PFSK-1 (cell line): ENCODE measurements around the gene SFRP4.

ENCODE experiments used
- POLR2AphosphoS5 ChIP-seq: IDR thresholded peaks from 2 replicates; pipeline ENCODE4 v1.6.1; 2012; ENCODE audit warnings: low read depth, mild to moderate bottlenecking, control low read depth, low read length, moderate library complexity
- SIN3A ChIP-seq: IDR thresholded peaks from 2 replicates; pipeline ENCODE4 v1.6.1; 2012; ENCODE audit warnings: mild to moderate bottlenecking, low read length, moderate library complexity, borderline replicate concordance; ENCODE audit not compliant: insufficient read depth
- TF ChIP-seq, protein P1 (sequence below), 2 experiments: IDR thresholded peaks; 2 replicates each; pipeline versions ENCODE4 v1.6.1 to v1.8.0; 2011 to 2012; ENCODE audit warnings: low read depth in 2 of 2, low read length in 2 of 2, control low read depth in 1 of 2, inconsistent platforms in 1 of 2, mild to moderate bottlenecking in 1 of 2, moderate library complexity in 1 of 2; ENCODE audit not compliant: insufficient read depth in 1 of 2

DNA sequence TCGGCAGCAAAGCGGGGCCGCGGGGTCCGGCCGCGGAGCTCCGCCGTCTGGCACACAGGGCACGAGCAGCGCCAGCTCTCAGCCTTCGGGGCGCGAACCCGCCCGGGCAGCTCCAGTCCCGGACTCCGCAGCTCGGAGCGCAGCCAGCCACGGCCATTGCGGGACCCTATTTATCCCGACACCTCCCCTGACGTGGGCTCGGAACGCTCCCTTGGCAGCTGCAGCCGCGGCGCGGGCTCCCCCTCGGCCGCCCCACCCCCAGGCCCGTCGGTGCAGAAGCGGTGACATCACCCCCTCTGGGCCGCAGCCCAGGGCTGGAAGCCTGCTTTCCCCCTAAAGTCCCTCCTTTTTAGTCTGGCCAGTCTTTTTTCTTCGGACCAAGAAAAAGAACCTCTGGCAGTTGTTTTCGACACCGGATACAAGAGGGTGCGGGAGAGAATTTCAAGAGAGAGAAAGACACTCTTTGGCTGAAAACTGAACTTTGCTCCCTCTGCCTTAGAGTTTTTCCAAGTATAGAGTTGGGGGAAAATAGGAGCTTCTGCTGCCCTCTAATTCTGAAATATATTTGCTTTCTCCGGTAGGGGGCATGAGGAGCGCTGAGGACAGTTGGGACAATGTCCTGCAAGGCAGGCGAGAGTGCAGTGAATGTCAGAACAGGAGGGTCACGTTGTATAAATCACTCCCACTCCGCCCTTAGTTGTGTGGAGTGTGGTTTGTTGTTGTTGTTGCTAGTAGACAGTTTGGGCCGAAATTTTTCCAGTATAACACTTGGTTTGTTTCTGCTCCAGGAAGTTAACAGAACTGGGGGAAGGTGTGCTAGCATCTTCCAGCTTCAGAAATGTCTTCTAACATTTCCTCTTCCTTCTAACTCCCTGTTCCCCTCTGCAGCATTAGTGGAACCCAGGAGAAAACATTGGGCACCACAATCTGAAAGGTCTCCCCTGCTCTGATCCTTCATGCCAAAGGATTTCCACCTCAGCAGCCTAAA lies at the start of gene SFRP4:
- TF ChIP-seq, protein P1, sequence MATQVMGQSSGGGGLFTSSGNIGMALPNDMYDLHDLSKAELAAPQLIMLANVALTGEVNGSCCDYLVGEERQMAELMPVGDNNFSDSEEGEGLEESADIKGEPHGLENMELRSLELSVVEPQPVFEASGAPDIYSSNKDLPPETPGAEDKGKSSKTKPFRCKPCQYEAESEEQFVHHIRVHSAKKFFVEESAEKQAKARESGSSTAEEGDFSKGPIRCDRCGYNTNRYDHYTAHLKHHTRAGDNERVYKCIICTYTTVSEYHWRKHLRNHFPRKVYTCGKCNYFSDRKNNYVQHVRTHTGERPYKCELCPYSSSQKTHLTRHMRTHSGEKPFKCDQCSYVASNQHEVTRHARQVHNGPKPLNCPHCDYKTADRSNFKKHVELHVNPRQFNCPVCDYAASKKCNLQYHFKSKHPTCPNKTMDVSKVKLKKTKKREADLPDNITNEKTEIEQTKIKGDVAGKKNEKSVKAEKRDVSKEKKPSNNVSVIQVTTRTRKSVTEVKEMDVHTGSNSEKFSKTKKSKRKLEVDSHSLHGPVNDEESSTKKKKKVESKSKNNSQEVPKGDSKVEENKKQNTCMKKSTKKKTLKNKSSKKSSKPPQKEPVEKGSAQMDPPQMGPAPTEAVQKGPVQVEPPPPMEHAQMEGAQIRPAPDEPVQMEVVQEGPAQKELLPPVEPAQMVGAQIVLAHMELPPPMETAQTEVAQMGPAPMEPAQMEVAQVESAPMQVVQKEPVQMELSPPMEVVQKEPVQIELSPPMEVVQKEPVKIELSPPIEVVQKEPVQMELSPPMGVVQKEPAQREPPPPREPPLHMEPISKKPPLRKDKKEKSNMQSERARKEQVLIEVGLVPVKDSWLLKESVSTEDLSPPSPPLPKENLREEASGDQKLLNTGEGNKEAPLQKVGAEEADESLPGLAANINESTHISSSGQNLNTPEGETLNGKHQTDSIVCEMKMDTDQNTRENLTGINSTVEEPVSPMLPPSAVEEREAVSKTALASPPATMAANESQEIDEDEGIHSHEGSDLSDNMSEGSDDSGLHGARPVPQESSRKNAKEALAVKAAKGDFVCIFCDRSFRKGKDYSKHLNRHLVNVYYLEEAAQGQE (IDR thresholded peaks at IDR 0.05; ENCODE audit: insufficient read depth in 1 of 2, low read depth in 2 of 2, low read length in 2 of 2), result no peak
- TF ChIP-seq SIN3A (no peak), POLR2AphosphoS5 (no peak)
